Stimulated activated CD4-positive, alpha-beta T cell treated with anti-CD3 and anti-CD28 coated beads, Interleukin-1b, Interleukin-23, amount 100 ng/mL, for 48 hours (primary cell): Measurements from ENCODE around the gene MICAL3.

Experiments used
- DNase-seq: peaks from one replicate; pipeline ENCODE4 v3.0.0-alpha.2; 2020

MICAL3 gene

DNA sequence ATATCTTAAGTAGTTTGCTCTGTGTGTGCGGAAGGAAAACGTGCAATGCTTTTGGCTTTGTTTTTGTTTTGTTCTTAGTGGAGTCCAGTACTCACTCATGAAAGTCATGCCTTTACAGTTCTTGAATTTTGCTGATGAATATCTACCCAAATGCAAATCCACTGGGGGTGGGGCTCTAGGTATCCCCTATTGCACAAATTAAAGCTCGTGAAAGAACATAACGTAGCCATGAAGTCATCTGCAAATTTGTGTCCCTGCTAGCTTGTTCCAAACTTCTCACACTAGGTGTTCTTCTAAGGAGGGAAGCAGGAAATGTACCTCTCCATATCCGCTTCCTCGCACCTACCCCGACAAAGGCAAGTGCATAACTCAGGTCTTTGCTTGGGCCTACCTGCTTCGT lies 118.9 kb downstream of the MICAL3 start:
- DNase-seq = no peak

DNA sequence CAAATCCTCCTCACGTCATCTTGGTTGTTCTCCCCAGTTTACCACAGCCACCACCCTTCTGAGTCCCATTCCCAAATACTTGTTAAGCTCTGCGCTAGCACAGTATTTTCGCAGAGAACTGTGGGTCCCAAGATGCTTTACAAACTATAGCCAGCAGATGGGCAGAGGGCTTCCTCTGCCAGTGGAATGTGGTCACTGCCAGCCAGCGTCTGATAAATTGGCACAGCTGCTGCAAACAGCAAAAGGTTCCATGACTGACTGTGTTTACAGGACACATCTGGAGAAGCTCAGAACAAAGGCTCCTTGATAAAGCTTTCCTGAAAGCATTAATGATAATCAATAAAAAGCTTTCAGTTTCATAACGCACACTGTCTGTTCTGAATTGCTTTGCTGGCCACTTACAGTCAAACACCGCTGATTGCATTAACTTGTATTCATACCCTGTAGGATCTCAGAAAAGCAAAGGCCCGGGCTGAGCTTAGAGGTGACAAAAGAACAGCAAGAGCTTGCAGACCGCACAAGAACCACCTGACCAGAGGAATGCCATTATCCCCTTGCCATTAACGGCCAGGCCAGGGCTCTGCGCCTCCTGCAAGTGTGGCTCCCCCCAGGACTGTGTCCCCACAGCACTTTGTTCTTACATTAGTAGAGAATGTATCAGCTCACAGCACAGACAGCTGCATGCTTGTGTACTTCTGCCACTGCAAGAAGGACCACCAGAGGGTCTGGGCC lies 120.6 kb downstream of the MICAL3 start:
- no peak for DNase-seq

GRCh38 chr22:17902960-17903359 lies 121.4 kb downstream of the MICAL3 start:
- DNase-seq = no peak

DNA sequence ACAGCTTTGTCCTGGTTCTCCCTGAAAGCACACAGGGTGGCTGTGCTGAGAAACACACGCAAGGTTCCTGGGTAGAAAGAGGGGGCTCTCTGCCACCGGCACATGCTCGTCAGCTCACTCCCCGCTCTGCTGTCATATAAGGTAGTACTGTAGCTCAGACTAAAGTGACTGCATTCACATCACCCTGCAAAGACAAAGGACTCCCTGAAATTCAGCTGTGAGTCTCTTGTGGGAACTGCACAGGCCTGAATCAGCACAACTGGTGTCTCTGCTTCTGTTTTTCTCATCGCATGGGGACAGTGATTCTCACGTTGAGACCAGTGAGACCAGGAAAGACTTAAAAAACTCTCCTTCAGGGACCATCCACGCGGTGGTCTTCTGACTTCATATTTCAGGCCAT lies 126.0 kb downstream of the MICAL3 start:
- DNase-seq = no peak

DNA sequence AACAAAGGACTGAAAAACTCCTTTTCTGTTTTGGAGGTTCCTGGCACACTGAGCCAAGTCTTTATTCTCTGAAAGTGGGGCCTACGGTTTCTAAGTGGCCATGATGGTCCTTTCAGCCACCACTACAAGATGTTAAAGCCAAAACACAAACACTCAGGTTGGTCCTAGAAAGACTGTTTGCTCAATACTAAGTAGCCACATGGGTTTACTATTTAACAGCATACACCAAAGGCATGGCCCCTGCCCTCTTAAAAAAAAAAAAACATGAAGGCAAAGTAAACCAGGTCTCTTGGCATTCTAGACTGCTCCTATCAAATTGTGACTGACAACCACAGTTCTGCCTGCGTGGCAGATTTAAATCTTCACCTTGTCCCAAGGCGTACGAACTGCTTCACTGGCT lies 126.5 kb downstream of the MICAL3 start:
- DNase-seq = no peak

- no peak for DNase-seq
Observed at GRCh38 chr22:17897426-17897825, 126.9 kb downstream of the MICAL3 start.

DNA sequence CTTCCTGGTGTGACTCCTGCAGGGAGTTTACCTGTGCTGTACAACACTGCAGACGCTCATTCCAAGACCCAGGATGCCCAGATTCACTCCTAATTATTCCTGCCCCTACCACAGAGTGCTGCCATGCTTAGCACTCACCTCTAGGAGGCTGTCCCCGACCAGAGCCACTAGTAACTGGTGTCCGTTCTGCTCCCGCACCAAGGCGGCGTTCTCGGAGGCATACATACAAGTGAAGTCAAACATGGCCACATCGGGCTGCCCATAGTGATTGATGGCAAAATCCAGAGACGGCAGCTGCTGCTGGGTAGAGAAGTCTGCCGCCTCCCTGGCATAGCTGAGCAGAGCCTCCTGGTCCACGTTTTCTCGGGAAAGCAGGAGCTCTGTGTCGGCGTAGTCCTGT lies 127.8 kb downstream of the MICAL3 start:
- DNase-seq = no peak

- DNase-seq = no peak
Observed at GRCh38 chr22:17893900-17894535, 130.3 kb downstream of the MICAL3 start.

DNA sequence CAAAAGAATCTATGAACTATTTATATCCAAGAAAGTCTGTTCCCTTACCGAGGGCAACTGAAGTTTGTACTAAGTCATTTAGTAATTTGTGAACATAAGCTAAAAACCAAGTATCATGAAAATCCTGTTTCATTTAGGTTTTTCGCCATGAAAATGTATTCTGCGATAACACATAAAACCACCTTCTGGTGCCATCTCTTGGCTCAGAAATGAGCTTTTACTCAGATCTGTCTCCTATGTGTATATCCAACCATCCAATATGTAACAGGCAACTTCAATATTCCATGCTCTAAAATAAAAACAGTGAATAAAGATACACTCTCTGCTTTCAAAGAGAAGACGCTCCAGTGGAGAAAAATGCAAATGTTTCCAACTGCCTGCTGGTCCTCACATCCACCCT lies 132.0 kb downstream of the MICAL3 start:
- no peak for DNase-seq

DNA sequence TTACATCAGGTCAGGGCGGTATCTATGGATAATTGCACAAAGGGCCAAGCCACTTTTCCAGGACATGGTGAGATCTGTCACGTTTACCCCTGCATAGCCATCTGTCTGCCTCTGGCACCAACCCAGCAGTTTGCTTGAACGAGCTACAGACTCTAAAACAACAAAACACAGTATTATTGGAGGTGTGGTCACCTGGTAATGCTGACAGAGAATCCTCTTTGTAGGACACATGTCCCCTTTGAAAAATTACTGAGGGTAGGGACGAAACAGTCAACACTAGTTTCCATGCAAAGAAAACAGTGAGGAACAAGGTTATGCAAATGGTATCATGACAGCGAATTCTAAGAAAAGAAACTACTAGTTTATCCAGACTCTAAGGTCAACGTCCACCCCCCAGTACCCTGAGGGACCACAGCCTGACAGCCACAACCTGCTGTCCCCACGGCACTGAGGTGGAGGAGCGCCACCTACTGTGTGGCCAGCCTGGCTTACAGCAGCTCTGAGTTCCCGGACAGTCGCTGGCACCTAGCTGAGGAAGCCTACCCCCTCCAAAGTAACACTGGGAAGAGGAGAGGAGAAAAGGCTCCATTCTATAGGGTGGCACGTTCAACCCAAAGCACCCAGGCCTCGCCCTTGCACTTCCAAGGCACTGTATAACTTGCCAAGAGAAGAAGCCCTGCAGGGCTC lies 132.7 kb downstream of the MICAL3 start:
- no peak for DNase-seq

DNA sequence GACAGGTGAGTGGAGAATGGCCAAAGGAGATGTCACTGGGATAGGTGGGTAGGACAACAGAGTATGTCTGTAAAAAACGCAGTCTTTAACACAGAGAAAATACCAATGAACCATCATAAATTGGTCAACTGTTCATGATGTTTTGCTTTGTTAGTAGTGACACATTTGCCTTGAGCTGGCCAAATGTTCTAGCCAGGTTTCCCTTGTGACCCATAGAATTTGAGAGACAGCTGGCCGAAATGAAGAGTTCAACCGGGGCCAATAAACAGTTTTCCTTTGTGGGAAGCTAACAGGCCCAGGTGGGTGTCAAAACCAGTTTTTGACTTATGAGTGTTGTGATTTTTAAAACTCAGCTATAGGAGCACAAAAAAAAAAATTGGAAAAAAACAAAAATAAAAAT lies 133.5 kb downstream of the MICAL3 start:
- DNase-seq = no peak

DNA sequence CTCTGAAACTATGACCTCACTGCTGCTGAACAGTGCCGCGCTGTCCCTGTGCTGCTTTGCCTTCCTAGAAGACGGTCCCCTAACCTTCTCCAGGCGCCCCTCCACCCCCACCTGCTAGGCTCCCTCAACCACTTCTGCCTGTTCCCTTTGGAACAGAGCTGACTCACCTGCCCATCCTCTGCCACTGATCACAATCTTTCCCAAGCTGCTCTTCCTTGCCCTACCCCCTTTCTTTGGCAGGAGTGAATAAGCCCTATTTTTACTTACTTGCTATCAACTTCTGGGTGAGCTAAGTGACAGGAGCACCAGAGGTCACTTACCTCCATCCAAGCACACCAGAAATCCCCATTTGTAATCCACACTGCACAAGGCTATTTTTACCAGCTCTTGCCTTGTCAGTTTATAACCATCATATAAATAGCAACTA lies 134.1 kb downstream of the MICAL3 start:
- DNase-seq = no peak

DNA sequence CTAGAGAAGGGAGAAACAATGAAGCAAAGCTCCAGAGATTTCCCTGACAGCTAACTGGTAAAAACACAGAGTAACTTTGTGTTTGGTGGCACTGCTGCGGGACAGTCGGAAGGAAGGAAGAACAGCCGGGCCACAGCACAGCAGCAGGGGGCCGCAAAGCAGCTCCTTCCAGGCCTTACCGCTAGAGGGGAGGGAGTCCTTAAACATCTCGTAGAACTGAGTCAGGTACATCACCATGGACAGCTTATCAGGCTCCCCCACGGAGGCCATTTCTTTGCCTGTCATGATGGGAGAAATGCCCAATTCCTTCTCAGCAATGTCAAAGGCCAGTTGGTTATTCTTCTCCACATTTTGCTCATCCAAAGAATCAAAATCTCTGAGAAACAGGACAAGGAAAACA lies 135.5 kb downstream of the MICAL3 start:
- DNase-seq = no peak

GRCh38 chr22:17888439-17888838 lies 135.9 kb downstream of the MICAL3 start:
- no peak for DNase-seq

- no peak for DNase-seq
Observed at GRCh38 chr22:17884893-17885292, 139.5 kb downstream of the MICAL3 start.

- DNase-seq = no peak
Observed at GRCh38 chr22:17884084-17884483, 140.3 kb downstream of the MICAL3 start.

GRCh38 chr22:17883356-17883755 lies 141.0 kb downstream of the MICAL3 start:
- no peak for DNase-seq

DNA sequence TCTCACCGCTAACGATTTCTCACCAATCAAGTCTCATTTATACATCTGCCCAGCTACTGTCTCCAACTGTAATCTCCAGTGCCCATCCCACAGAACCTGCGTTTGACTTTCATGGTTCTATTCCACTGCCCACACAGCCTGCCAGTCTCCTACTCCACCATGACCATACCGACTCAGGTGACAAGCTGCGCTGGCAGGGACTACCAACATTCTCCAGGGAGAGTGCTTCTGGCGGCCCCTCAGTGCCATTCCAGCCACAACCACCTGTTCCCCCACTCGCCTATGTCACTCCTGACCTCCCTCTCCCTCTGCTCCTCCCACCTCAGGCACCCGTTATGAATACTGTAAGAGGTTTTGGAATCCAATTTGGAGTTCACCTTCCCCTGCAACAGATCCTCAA lies 141.6 kb downstream of the MICAL3 start:
- no peak for DNase-seq

DNA sequence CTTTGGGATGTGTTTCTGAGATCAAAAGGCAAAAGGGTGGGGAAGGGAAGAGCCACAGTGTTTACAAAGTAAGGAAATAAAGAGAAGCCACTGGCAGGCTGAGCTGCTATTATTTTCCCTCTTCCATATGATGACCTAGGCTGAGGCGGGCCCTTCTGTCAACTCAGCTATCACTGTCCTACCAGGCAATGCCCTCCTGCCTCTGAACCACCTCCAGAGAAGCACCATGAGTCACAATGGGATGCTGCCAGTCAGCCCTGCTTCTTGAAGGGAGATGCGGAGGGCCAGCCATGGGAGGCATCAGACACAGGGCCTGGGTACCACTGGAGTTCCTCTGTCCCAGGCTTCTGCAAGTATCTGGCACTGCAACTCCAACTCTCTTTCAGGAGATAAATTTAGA lies 142.2 kb downstream of the MICAL3 start:
- no peak for DNase-seq

- DNase-seq = no peak
Observed at GRCh38 chr22:17881366-17881765, 143.0 kb downstream of the MICAL3 start.

DNA sequence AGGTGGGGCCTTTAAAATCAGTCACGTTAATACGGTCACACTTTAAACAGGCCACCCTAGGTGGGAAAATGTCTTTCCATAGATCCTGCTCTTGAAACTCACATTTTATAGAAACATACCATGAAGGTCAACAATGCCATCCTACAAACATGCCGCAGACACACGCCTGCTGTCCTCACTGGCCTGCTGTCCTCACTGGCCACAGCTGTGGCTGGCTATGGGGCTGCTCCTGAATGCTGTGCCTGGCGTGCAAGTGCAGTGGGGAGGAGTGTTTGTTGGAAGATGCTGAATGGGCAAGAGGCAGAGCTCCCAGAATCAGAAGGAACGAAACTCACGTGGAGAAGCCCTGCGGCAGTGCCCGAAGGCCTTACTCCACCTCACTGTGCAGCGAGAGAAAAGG lies 143.9 kb downstream of the MICAL3 start:
- DNase-seq = no peak

DNA sequence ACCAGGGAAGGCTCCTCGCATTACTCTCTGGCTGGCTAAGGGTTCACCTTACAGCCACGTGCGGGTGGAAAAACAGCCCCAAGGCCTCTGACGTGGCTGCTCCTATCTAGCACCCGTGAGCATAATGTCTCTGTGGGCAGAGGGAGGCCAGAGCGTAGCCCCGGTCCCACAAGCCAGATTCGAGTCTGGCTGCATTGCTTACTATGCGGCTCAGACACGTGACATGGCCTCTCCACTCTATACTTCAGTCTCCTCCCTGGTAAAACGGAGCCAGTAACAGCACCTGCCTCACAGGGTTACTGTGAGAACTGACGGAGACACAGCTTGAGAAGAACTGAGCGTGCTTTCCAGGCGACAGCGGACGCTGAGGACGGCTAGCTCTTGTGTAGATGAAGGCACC lies 144.3 kb downstream of the MICAL3 start:
- DNase-seq = no peak

DNA sequence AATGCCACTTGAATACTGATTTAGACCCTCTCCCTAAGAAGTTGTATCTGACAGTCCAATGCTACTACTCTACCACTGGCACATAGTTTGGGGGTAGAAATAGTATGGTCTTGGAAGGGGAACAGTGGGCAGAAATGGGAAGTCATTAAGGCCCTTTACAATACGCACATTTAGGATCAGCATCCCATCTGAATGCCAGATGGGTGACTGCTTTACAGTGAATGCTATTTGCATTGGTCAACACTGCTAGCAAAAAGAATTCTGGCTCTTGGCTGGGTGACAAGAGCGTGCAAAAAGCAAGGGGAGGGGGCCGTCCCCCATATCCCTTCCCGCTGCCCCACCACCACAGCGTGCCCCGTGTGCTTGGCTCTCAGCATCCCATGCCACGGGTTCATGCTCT lies 145.4 kb downstream of the MICAL3 start:
- no peak for DNase-seq

DNA sequence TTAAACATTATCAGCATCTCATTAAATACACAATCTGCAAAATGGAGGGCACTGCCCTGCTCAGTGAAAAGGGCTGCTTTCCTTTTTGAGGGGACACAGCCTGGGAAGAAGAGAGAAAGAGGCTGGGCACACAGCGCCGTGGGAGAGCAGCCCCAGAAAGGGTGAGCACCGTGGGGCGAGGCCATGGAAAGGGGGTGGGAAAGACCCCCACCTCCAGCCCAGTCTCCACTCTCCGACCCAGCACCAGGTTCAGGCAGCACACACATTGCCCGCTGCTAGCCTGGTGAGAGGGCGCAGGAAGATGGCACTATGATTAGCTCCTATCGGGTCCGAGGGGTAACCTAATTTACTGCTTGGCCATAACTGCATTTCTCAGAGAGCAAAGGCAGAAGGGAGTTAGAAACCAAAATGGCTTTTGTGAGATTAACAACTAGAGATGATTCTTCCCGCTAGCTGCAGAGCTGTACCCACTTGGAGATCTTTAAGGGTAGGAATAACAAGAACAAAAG lies 146.1 kb downstream of the MICAL3 start:
- no peak for DNase-seq
